NCI-H187 (cell line): ENCODE measurements around the gene HID1.
A peak's percentile ranks its signal among the peaks of the same experiment; 100 is the strongest.
"Not testable (repeated sequence)": the region's sequence is repeated elsewhere in the genome, so short reads cannot be mapped to it uniquely, and the experiment has no call there.

ENCODE experiments used
- DNase-seq, 2 experiments: peaks; one replicate each; lab custom pipeline; 2025; lab: John Stamatoyannopoulos, UW

HID1 gene

GRCh38 chr17:74972107-74972972, at the start of gene HID1:
Gene HID1, minus strand, starts transcription at chr17:74972759. Its CDS starts 103 bp downstream, at chr17:74972656.
- peak; percentile 19 to 77 for DNase-seq

GRCh38 chr17:75020331-75021110, 48.0 kb upstream of the HID1 start:
- no peak for DNase-seq

GRCh38 chr17:75019710-75020109, 47.2 kb upstream of the HID1 start:
- DNase-seq = no peak

GRCh38 chr17:75019146-75019545, 46.6 kb upstream of the HID1 start:
- DNase-seq = no peak

GRCh38 chr17:75013092-75013559, 40.6 kb upstream of the HID1 start:
- no peak for DNase-seq

- DNase-seq = peak; percentile 53 to 66
Observed at GRCh38 chr17:75012346-75013091, 40.0 kb upstream of the HID1 start, which contains the start of gene MRPL58. Gene MRPL58, plus strand, starts transcription at chr17:75012670. Its CDS starts 17 bp downstream, at chr17:75012687.

- DNase-seq = no peak
Observed at GRCh38 chr17:75012096-75012345, 39.5 kb upstream of the HID1 start.

- no peak for DNase-seq
Observed at GRCh38 chr17:75011401-75012095, 39.0 kb upstream of the HID1 start.

GRCh38 chr17:75010683-75011400, 38.3 kb upstream of the HID1 start:
- no peak for DNase-seq

- no peak for DNase-seq
Observed at GRCh38 chr17:75009139-75009724, 36.7 kb upstream of the HID1 start.

GRCh38 chr17:75008373-75008772, 35.8 kb upstream of the HID1 start:
- no peak for DNase-seq

GRCh38 chr17:75006653-75007052, 34.1 kb upstream of the HID1 start:
- DNase-seq = no peak

- DNase-seq = not testable (repeated sequence)
Observed at GRCh38 chr17:75006084-75006483, 33.5 kb upstream of the HID1 start.

- DNase-seq = no peak
Observed at GRCh38 chr17:75005291-75005690, 32.7 kb upstream of the HID1 start.

GRCh38 chr17:75004371-75004770, 31.8 kb upstream of the HID1 start:
- no peak for DNase-seq

GRCh38 chr17:75003957-75004355, 31.4 kb upstream of the HID1 start:
- DNase-seq = no peak

GRCh38 chr17:75003070-75003956, 30.8 kb upstream of the HID1 start:
- no peak for DNase-seq

- no peak for DNase-seq
Observed at GRCh38 chr17:75001915-75002843, 29.6 kb upstream of the HID1 start.

GRCh38 chr17:74999523-74999922, 27.0 kb upstream of the HID1 start:
- DNase-seq = no peak
